Measurements from ENCODE around the gene ZNF747.

ZNF747 gene

DNA sequence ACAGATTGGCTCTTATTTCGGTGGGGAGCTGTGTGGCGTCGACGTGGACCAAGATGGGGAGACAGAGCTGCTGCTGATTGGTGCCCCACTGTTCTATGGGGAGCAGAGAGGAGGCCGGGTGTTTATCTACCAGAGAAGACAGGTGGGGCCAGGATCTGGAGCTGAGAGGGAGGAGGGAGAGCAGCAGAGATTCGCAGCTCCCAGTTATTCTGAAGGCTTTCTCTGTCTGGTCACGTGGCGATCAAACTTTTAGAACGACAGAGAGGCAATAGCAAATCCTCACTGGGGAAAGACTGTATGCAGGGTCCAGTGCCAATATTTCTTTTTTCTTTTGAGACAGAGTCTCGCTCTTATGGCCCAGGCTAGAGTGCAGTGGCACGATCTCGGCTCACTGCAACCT, 39.9 kb downstream of the ZNF747 start:
- DNase-seq (ENCODE audit: low spot score), result no peak
- in situ Hi-C loops (cut with MboI; ENCODE audit: low sequenced_read_pairs, unreplicated experiment), result no loop called here
- TF ChIP-seq, protein P1, sequence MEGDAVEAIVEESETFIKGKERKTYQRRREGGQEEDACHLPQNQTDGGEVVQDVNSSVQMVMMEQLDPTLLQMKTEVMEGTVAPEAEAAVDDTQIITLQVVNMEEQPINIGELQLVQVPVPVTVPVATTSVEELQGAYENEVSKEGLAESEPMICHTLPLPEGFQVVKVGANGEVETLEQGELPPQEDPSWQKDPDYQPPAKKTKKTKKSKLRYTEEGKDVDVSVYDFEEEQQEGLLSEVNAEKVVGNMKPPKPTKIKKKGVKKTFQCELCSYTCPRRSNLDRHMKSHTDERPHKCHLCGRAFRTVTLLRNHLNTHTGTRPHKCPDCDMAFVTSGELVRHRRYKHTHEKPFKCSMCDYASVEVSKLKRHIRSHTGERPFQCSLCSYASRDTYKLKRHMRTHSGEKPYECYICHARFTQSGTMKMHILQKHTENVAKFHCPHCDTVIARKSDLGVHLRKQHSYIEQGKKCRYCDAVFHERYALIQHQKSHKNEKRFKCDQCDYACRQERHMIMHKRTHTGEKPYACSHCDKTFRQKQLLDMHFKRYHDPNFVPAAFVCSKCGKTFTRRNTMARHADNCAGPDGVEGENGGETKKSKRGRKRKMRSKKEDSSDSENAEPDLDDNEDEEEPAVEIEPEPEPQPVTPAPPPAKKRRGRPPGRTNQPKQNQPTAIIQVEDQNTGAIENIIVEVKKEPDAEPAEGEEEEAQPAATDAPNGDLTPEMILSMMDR (IDR thresholded peaks at IDR 0.05; ENCODE audit: borderline replicate concordance, control extremely low read depth, extremely low read depth, insufficient read depth, missing control alignments), result no peak

- DNase-seq (ENCODE audit: low spot score), result no peak
- TF ChIP-seq, protein P1 (IDR thresholded peaks at IDR 0.05; ENCODE audit: borderline replicate concordance, control extremely low read depth, extremely low read depth, insufficient read depth, missing control alignments), result no peak
- in situ Hi-C loops (cut with MboI; ENCODE audit: low sequenced_read_pairs, unreplicated experiment), result no loop called here
These were observed 40.6 kb downstream of the ZNF747 start for GRCh38 chr16:30493941-30494488.

GRCh38 chr16:30491744-30492308, 42.8 kb downstream of the ZNF747 start:
- no peak for DNase-seq (ENCODE audit: low spot score)
- in situ Hi-C loops (cut with MboI; ENCODE audit: low sequenced_read_pairs, unreplicated experiment), result no loop called here
- TF ChIP-seq, protein P1 (IDR thresholded peaks at IDR 0.05; ENCODE audit: borderline replicate concordance, control extremely low read depth, extremely low read depth, insufficient read depth, missing control alignments), result no peak

DNA sequence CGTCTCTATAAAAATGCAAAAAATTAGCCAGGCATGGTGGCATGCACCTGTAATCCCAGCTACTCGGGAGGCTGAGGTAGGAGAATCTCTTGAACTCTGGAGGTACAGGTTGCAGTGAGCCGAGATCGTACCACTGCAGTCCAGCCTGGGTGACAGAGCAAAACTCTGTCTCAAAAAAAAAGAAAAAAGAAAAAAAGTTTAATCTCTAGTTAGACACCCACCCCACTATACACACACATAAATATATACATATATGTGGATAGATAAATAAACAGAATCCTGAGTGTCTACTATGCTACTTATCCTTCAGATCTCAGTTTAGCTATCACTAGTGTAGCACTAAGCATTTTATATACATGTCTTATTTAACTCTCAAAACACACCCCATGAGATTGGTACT, 43.4 kb downstream of the ZNF747 start:
- in situ Hi-C loops (cut with MboI; ENCODE audit: low sequenced_read_pairs, unreplicated experiment), result no loop called here
- TF ChIP-seq, protein P1 (IDR thresholded peaks at IDR 0.05; ENCODE audit: borderline replicate concordance, control extremely low read depth, extremely low read depth, insufficient read depth, missing control alignments), result no peak
- no peak for DNase-seq (ENCODE audit: low spot score)

GRCh38 chr16:30490210-30490609, 44.4 kb downstream of the ZNF747 start:
- no peak for DNase-seq (ENCODE audit: low spot score)
- TF ChIP-seq, protein P1 (IDR thresholded peaks at IDR 0.05; ENCODE audit: borderline replicate concordance, control extremely low read depth, extremely low read depth, insufficient read depth, missing control alignments), result no peak
- in situ Hi-C loops (cut with MboI; ENCODE audit: low sequenced_read_pairs, unreplicated experiment), result no loop called here

DNA sequence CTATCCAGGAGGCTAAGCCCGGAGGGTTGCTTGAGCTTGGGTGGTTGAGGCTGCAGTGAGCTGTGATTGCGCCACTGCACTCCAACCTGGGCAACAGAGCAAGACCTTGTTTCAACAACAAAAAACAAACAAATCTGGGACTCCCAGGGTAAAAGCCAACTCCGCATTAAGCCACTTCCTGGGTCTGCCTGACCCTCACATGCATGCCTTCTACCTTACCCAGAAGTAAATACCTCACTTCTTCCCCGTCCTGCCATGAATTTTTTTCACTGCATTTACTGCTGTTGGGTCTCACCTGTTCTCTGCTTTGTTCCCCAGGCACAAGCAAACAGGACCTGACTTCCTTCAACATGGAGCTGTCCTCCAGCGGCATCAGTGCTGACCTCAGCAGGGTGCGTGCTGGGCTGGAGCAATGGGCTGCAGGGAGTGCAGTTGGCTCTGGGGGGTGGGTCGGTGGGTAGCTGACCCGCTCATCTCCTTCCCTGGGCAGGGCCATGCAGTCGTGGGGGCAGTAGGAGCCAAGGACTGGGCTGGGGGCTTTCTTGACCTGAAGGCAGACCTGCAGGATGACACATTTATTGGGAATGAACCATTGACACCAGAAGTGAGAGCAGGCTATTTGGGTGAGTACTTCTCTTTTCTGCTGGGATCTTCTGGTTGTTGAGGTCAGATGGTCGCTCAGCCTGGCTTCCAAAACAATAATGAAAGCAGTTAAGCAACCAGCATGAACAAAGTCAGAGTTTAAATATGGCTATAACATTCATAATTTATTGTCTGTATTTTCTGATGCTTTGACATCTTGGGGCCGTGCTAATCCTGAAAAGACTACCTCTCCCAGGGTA, 45.7 kb downstream of the ZNF747 start:
- TF ChIP-seq, protein P1 (IDR thresholded peaks at IDR 0.05; ENCODE audit: borderline replicate concordance, control extremely low read depth, extremely low read depth, insufficient read depth, missing control alignments), result no peak
- in situ Hi-C loops (cut with MboI; ENCODE audit: low sequenced_read_pairs, unreplicated experiment), result no loop called here
- no peak for DNase-seq (ENCODE audit: low spot score)

Data from GM13976 (cell line).